ENCODE measurements around the gene RAD51B.

RAD51B gene

GRCh38 chr14:68594737-68595380 lies 775.3 kb downstream of the RAD51B start:
- DNase-seq (ENCODE audit: low spot score) = no peak

GRCh38 chr14:68596211-68596610 lies 776.6 kb downstream of the RAD51B start:
- no peak for DNase-seq (ENCODE audit: low spot score)

DNA sequence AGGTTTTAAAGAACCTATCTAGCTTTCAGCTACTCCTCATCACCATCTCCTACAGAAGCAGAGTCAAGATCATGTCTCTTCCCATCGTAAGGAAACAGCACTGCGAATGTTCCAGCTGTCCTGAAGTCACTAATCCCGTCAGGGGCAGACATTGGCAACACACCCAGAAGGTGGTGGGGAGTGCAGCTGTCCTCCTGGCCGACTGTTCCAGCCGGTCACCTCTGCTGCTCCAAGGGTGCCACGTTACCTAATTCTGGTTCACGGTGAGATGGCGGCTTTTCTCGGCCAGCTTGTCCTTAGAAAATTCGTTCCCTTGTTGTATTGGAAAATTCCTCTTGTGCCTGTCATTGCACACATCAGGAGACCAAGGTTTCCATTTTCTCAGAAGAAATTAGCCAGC lies 777.1 kb downstream of the RAD51B start:
- no peak for DNase-seq (ENCODE audit: low spot score)

GRCh38 chr14:68598089-68598488 lies 778.5 kb downstream of the RAD51B start:
- no peak for DNase-seq (ENCODE audit: low spot score)

DNA sequence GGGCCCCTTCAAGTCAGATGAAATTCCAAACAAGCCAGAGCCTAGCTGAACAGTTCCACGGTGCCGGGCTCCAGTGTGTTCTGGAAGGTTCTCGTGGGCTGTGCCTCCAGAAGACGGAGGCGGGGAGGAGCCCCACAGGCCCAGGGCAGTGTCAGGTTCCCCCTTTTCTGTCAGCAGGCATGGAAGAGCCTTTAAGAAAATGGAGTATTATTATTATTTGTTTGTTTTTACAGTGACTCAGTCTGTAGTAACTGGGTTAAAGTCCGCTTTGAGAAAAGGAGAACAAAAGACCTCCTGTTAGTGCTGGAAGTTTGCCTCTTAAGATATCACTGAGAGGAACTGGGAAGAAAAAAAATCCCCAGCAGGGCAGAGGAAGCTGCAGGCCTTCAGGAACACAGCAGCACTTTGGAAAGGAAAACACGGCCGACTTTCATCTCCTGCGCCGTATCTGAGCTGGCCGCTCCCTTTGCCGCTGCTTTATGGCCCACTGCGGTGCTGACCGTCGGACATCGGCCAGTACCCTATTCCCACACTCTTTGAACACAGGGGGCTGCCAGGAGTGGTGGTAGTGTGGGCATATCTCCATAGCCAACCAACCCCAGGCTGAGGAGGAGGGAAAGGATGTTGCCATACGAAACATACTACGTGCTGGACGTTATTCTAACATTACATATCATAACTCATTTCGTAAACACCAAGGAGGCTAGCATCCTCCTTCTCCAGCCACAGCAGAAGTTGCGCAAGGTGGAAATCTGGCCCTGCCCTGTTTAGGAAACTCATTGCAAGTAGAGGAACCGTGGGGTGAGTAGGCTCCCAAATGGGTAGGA lies 779.3 kb downstream of the RAD51B start:
- DNase-seq (ENCODE audit: low spot score) = no peak

DNA sequence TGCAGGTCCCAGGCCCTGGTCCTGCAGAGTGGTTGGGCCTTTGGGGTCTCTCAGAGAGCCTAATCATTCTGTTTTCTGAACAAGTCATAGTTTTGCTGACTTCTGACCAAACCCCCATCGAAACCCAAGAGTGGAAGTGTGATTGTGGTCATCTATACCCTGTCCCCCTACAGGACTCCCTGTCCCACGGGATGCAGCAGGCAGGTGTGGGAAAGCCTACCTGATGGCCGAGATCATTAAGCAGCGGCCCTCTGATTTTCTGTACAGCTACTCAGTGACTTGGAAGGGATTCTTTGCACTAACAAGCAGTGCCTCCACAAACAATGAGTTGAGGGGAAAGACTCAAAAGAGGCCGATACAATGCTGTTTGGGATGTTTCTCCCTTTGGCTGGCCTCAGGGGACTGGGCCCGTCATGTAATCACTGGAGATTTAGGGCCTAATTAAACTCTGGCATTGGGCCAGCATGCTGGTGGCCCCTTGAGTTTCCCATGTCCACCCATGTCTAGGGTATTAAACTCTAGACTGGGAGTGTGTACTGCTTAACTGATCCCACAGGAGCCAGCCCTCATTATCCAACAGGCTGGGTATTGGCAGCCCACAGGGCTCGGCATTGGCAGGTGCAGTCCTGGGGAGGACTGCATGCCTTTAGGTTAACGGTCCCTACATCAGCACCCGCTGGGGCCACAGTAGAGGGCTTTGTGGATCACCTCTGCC lies 780.5 kb downstream of the RAD51B start:
- no peak for DNase-seq (ENCODE audit: low spot score)

- DNase-seq (ENCODE audit: low spot score) = no peak
These were observed 782.9 kb downstream of the RAD51B start for GRCh38 chr14:68602507-68602906.

DNA sequence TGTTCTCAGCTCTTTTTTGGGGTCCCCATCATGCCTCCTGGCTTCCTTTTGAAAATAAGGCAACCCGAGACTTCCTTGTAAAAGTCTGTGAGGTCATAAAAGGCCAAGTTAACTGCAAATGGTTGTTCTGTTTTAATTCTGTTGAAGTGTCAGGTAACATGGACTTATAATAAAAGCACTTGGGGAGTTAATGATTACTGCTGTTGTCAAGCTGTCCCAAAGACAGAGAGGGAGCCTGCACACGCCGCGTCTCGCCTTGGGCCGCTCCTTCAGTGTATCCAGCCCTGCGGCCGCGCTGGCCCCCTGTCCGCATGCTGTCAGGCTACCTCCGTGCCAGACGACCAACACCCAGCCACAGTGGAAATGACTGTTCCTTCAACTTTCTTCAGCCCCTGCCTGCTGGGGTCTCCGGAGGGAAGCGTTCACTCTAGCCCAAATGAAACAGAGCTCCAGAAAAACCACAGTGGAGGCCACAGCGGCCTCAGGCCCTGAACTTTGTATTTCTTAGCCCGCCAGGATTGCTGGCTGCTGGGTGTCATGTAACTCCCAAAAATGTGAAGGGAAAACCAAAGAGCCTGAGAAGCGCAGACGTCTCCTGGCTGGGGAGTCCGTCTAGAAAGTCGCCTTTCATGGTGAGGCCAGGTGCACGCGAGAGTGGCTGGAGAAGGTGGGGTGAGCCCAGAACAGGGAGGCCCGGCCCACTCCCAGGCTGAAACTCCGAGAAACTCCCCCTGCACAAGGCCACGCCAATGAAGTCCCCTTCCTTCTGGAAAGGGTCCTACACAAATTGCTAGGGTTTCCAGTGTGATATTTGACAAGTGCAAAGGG lies 784.2 kb downstream of the RAD51B start:
- DNase-seq (ENCODE audit: low spot score) = peak; percentile 80

DNA sequence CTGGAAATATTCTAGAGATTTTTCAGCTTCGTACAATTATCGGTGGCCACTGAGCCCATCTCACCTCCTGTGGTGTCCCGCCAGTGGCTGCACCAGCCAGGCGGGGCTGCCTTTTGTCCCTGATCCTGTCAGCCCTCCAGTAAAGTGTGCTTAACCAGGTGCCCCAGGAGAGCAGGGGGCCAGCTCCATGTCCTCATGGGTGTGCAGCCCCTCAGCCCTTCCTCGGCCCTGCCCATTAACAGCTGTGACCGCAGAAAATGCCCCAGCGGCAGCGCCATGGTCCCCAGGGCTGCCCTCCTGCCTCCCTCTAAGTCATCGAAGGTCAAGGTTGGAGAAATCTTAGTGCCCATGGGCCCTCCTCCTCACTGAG lies 784.8 kb downstream of the RAD51B start:
- no peak for DNase-seq (ENCODE audit: low spot score)

DNA sequence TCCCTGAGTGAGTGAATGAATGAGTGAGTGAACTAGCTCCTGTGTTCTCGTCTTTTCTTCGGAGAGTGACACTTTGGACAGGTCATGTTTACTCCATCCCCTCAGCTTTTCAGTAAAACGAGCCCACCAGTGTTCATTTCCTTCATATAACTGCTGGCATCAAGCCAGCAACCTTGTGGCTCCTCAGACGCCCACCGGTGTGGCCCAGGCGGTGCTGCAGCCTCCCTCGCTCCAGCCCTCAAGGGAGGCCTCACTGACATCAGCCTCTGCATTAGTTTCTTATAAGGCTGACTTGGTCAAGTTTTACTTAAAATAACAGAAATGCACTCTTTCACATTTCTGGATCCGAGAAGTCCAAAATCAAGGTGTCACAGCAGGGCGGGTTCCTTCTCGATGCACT lies 785.2 kb downstream of the RAD51B start:
- no peak for DNase-seq (ENCODE audit: low spot score)

- DNase-seq (ENCODE audit: low spot score) = no peak
These were observed 786.6 kb downstream of the RAD51B start for GRCh38 chr14:68606176-68606575.

- DNase-seq (ENCODE audit: low spot score) = no peak
These were observed 787.1 kb downstream of the RAD51B start for GRCh38 chr14:68606644-68607043.

DNA sequence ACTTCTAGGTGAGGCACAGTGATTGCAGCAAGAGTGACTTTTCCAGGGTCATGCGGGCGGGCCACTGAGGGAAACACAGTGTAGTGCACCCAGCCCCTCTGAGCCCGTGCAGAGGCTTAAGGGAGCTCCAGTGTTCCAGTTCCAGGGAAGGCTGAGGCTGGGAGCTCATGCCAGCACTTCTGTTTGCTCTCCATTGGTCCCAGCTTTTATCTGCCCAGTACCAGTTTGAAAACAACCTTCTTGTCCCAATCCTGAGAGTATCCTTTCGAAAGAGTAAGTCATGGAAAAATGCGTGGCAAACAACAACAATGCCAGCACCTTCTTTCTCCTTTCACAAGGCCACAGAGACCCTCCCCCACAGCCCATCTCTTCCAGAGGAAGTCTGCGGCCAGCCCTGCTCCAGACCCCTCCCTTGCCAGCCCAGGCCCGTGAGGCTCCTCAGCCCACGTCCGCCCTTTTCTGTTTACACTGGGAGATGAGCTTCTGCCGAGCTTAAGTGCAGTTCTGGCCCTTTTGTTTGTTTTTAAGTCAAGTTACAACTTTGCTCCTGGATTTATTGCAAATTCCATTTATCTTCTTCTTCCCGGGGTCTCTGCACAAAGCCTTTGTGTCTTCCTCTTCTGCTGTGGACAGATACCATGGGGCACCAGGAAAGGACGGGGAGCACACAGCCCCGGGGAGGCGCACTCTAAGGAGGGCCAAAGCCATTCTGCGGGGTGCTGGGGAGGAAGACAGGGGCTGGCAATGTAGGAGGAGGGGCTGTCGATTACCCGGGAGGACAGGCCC lies 787.7 kb downstream of the RAD51B start:
- peak; percentile 70 for DNase-seq (ENCODE audit: low spot score)

DNA sequence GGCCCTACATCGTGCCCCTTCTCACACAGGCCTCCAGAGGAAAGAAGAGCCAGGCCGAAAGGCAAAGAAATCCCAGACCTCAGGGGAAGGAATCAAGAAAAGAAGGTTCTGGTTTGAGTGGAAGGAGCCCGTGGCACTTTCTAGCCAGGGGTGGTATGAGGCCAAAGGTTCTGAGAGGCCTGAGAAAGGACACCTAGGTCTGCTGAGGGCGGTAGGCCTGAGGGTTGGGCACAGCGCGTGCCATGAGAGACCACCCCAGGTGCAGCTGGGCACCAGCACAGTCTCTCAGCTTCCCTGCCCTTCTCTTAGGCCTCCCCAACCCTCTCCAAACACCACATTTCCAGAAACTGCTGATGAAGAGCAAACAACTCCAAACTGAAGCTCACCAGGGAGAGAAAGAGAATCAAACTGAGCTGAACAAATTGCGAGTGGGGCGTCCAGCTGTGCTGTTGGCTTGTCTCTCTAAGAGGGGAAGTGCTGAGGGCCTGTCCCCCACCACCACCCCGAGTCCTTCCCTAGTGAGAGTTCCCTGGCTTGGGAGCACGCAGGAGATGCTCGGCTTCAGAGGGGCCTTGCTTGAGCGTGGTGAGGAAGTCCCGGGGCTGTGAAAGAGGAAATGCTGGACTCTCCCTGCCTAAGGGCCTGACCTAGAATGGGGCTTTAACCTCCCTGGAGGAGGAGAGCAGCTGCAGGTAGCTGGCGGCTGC lies 788.4 kb downstream of the RAD51B start:
- peak; percentile 72 for DNase-seq (ENCODE audit: low spot score)

GRCh38 chr14:68608574-68608962 lies 789.0 kb downstream of the RAD51B start:
- no peak for DNase-seq (ENCODE audit: low spot score)

GRCh38 chr14:68609012-68609411 lies 789.4 kb downstream of the RAD51B start:
- no peak for DNase-seq (ENCODE audit: low spot score)

DNA sequence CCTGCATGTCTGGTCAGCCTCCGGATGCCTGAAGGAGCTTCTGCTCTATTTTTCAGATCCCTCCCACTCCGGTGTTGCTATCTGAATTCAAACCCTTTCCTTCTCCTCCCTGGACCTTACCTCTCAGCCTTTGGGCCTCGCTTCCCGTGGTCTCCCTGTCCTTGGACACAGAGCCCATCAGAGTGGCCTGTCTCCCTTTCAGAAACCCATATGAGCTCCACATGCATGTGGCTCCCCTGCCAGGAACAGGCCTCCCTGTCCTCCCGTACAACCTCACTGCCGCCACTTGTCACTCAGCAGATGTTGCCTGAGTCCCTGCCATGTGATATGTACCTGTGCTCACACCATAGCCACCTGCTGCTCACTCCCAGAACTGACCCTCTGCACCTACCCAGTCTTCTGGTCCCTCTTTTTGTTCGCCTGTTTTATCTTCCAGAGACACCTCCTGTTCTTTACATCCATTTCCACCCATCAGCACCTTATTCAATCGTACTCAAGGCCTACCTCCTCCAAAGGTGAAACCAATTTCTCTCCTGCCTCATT lies 790.7 kb downstream of the RAD51B start:
- DNase-seq (ENCODE audit: low spot score) = no peak

DNA sequence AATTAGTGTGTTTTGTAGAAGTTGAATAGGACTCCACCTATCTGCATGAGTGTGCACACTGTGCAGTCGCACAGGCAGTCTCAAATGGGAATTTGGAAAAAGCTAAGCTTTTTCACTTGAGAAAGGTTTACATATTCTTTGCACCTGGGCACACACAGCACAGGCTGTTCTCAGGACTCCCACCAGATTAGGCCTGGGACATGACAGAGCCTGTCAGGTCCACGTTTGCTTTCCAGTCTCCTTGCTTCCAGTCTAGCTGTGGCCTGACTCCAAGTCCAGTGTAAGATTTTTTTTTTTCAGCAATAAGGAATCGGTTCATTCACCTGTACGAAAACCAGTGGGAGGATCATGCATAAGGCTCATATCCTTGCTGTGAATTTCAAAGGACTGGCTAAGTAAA lies 792.0 kb downstream of the RAD51B start:
- no peak for DNase-seq (ENCODE audit: low spot score)

DNA sequence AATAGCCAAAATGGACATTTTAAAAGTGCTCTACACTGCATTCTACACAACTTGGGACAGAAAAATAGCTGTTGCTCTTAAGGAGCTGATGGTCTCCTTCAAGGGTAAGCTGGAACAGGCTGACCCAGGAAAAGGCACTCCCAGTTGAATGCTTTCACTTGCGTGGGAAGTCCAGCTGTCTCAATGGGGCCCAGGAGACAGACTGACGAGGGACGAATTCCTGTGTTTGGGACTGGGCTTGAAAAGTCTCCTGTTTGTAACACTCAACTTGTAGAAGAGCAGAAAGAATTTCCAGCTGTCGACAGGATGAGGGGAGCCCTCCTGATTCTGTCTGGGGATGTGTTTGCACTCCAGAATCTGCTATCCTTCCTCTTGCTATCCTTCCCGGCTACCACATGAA lies 792.5 kb downstream of the RAD51B start:
- no peak for DNase-seq (ENCODE audit: low spot score)

- DNase-seq (ENCODE audit: low spot score) = no peak
These were observed 796.8 kb downstream of the RAD51B start for GRCh38 chr14:68616221-68616902.
